ENCODE measurements around the gene UCHL1.
A peak's percentile ranks its signal among the peaks of the same experiment; 100 is the strongest.

UCHL1 gene

GRCh38 chr4:41217020-41217333 lies 39.8 kb upstream of the UCHL1 start:
- in situ Hi-C loops (cut with HindIII; ENCODE audit: low sequenced_read_pairs) = no loop called here
- no peak for DNase-seq (ENCODE audit: low read depth, low spot score)
- TF ChIP-seq, protein P1, sequence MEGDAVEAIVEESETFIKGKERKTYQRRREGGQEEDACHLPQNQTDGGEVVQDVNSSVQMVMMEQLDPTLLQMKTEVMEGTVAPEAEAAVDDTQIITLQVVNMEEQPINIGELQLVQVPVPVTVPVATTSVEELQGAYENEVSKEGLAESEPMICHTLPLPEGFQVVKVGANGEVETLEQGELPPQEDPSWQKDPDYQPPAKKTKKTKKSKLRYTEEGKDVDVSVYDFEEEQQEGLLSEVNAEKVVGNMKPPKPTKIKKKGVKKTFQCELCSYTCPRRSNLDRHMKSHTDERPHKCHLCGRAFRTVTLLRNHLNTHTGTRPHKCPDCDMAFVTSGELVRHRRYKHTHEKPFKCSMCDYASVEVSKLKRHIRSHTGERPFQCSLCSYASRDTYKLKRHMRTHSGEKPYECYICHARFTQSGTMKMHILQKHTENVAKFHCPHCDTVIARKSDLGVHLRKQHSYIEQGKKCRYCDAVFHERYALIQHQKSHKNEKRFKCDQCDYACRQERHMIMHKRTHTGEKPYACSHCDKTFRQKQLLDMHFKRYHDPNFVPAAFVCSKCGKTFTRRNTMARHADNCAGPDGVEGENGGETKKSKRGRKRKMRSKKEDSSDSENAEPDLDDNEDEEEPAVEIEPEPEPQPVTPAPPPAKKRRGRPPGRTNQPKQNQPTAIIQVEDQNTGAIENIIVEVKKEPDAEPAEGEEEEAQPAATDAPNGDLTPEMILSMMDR (IDR thresholded peaks at IDR 0.05; ENCODE audit: low read depth, low read length) = no peak
- H3K4me3 ChIP-seq (ENCODE audit: low read depth, low read length) = peak overlapping the region; percentile 70

GRCh38 chr4:41217374-41217773 lies 39.4 kb upstream of the UCHL1 start:
- TF ChIP-seq, protein P1 (IDR thresholded peaks at IDR 0.05; ENCODE audit: low read depth, low read length) = no peak
- no peak overlapping the region for H3K4me3 ChIP-seq (ENCODE audit: low read depth, low read length)
- DNase-seq (ENCODE audit: low read depth, low spot score) = no peak
- in situ Hi-C loops (cut with HindIII; ENCODE audit: low sequenced_read_pairs) = no loop called here

DNA sequence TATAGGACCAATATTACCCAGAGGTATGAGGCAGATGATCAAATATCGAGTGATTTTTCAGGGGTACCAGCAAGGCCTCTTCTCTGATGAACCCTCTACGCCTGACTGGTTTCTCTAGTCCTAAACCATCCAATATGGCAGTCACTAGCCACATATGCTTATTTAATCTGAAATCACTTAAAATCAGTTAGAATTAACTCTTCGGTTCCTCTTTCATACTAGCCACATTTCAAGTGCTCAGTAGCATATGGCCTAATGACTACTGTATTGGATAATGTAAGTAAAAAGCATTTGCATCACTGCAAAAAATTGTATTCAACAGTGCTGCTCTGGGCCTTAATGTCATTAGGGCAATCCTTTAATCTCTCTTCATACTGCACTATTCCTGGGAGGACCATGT lies 38.0 kb upstream of the UCHL1 start:
- TF ChIP-seq, protein P1 (IDR thresholded peaks at IDR 0.05; ENCODE audit: low read depth, low read length) = no peak
- in situ Hi-C loops (cut with HindIII; ENCODE audit: low sequenced_read_pairs) = no loop called here
- no peak for DNase-seq (ENCODE audit: low read depth, low spot score)
- H3K4me3 ChIP-seq (ENCODE audit: low read depth, low read length) = no peak overlapping the region

DNA sequence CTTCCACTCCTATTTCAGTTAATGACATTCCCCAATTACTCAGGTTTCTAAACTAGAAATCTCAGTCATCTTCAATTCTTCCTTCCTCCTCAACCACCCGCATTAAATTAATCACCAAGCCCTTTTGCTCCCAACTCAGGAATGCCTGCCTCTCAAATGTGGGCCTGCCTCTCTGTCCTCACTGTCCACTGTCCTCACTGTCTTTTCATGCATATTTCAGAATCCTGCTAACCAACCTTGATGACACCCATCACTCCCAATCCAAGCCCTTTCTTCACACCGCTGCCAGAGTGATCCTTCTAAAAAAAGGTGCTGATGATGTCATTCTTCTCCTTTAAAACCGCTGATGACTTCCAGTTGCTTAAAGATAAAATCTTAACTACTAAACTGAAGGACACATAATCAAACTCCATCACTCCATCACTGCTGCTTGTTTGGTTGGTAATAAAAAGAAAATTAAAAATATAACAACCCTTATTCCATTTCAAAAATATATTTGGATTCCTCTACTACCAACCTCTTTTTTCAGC lies 37.2 kb upstream of the UCHL1 start:
- TF ChIP-seq, protein P1 (IDR thresholded peaks at IDR 0.05; ENCODE audit: low read depth, low read length) = no peak
- H3K4me3 ChIP-seq (ENCODE audit: low read depth, low read length) = no peak overlapping the region
- DNase-seq (ENCODE audit: low read depth, low spot score) = no peak
- in situ Hi-C loops (cut with HindIII; ENCODE audit: low sequenced_read_pairs) = no loop called here

DNA sequence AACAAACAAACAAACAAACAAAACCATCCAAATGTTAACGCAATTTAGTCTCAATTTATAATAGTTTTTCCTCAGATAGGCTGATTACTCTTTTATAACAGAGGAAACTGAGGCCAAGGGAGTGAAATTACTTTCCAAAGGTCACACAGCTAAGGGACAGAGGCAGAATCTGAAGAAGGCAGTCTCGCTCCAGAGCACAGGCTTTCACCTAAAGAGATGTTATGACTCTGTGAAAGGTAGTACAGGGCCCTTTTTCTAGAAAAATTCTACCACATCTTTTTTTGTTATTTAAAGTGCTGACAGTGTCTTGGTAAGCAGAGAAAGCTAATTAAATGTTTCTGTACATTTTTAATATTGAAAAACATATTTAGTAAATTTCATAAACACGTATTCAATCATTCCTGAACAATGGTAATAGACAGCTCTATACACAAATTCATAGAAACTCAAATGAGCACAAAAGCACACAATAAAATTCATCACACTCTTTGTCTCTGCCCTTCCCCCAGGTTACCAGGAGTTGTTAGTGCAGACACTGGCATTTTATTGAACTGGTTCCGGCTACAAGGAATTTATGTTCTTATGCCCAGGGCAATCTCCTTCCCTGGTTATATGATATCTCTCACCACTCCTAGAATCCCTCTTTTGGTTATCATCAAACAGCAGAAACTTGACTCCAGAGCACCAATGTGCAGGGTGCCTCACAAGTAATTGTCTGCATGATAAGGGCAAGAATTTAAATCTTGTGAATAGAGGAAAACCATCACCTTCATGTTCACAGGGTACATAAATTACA lies 34.7 kb upstream of the UCHL1 start:
- TF ChIP-seq, protein P1 (IDR thresholded peaks at IDR 0.05; ENCODE audit: low read depth, low read length) = no peak
- DNase-seq (ENCODE audit: low read depth, low spot score) = no peak
- in situ Hi-C loops (cut with HindIII; ENCODE audit: low sequenced_read_pairs) = no loop called here
- no peak overlapping the region for H3K4me3 ChIP-seq (ENCODE audit: low read depth, low read length)

GRCh38 chr4:41227902-41228301 lies 28.8 kb upstream of the UCHL1 start:
- in situ Hi-C loops (cut with HindIII; ENCODE audit: low sequenced_read_pairs) = no loop called here
- no peak overlapping the region for H3K4me3 ChIP-seq (ENCODE audit: low read depth, low read length)
- TF ChIP-seq, protein P1 (IDR thresholded peaks at IDR 0.05; ENCODE audit: low read depth, low read length) = no peak
- DNase-seq (ENCODE audit: low read depth, low spot score) = no peak

All from astrocyte of the spinal cord (primary cell).